ENCODE results near the gene PLEKHS1.
"Not testable (repeated sequence)": the region's sequence is repeated elsewhere in the genome, so short reads cannot be mapped to it uniquely, and the experiment has no call there.

The PLEKHS1 gene

DNA sequence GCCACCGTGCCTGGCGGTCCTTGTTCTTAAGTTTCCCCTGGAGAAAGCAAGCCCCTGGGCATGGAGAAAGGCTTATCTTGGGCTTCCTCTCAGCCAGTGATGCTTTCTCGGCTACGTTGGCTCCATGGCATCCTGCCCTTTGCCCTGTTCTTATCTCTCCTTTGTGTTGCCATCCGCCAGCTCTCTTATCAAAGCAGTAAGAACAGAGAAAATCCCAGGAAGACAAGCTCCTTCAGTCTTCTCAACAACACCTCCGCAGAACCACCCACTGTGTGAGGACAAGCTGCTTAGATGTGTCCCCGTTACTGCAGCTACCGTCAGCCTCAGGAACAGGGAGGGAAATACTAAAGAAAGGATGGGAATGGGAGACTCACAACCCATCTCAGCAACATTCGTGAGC lies 3.3 kb downstream of the PLEKHS1 start:
- Mint-ChIP-seq H3K27ac (no peak overlapping the region), H3K4me3 (no peak overlapping the region), H3K36me3 (ENCODE audit: low read depth) (no peaks in the 10 kb centered on the region), H3K9me3 (no peaks in the 10 kb centered on the region), H3K27me3 (peaks cover 23% of the 10 kb centered on the region), H3K4me1 (ENCODE audit: low read depth) (no peaks in the 10 kb centered on the region)
- no peak for DNase-seq

DNA sequence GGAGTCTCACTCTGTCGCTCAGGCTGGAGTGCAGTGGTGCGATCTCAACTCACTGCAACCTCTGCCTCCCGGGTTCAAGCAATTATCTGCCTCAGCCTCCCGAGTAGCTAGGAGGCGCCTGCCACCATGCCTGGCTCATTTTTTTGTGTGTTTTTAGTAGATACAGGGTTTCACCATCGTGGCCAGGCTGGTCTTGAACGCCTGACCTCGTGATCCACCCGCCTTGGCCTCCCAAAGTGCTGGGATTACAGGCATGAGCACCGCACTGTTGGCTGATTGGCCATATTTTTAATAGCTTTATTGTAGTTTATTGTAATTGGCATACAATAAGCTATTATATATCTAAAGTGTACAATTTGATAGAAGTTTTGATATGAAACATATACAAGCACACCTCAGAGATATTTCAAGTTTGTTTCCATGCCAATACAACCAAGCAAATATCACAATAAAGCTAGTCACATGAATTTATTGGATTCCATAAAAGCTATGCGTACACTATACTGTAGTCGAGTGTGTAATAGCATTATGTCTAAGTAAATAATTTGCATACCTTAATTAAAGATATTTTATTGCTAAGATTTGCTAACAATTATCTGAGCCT lies 5.6 kb downstream of the PLEKHS1 start:
- H3K27ac Mint-ChIP-seq = no peak overlapping the region
- H3K27me3 Mint-ChIP-seq = peaks cover 17% of the 10 kb centered on the region
- no peaks in the 10 kb centered on the region for H3K4me1 Mint-ChIP-seq (ENCODE audit: low read depth)
- no peak overlapping the region for H3K4me3 Mint-ChIP-seq
- DNase-seq = no peak
- no peaks in the 10 kb centered on the region for H3K36me3 Mint-ChIP-seq (ENCODE audit: low read depth)
- H3K9me3 Mint-ChIP-seq = no peaks in the 10 kb centered on the region

- Mint-ChIP-seq H3K36me3 (ENCODE audit: low read depth) (no peaks in the 10 kb centered on the region), H3K27ac (no peak overlapping the region), H3K27me3 (peaks cover 6% of the 10 kb centered on the region), H3K9me3 (peaks cover 2% of the 10 kb centered on the region), H3K4me3 (no peak overlapping the region), H3K4me1 (ENCODE audit: low read depth) (no peaks in the 10 kb centered on the region)
- DNase-seq = no peak
These were observed 10.6 kb downstream of the PLEKHS1 start for GRCh38 chr10:113762083-113762482.

DNA sequence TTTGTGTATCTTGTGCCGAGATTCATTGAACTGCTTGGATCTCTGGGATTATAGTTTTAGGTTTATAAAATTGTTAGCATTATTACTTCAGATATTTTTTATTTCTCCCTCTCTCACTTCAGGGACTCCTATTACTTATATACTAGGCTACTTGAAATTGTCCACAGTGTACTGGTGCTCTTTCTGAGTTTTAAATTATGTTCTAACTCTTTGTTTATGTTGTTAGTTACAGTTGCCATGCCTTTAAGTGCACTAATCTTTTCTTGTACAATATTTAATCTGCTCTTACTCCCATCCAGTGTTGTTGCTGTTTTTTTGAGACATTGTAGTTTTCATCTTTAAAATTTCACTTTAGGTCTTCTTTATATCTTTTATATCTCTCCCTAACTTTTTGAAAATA lies 13.1 kb downstream of the PLEKHS1 start:
- Mint-ChIP-seq H3K36me3 (ENCODE audit: low read depth) (no peaks in the 10 kb centered on the region), H3K4me3 (no peak overlapping the region), H3K27me3 (peaks cover 21% of the 10 kb centered on the region), H3K4me1 (ENCODE audit: low read depth) (no peaks in the 10 kb centered on the region), H3K27ac (no peak overlapping the region), H3K9me3 (peaks cover 2% of the 10 kb centered on the region)
- DNase-seq = no peak

DNA sequence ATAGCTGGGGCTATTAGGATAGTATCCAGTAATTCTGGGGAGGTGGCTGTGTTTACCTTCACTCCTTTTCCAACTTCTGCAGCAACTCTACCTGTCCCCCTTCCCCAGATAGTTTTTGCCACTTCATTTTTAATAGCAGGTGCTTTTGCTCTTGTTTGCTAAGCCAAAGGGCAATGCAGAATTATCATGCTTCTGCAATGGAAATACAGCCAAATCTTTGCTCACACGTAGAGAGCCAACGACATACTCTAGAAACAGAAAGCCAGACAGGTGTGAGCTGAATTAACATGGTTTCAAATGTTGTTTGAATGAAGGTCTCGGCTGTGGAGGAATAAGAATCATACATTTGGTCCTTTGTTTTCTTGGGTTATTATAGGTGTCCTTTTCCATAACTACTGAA lies 14.4 kb downstream of the PLEKHS1 start:
- Mint-ChIP-seq H3K4me3 (no peak overlapping the region), H3K4me1 (ENCODE audit: low read depth) (no peaks in the 10 kb centered on the region), H3K9me3 (peaks cover 2% of the 10 kb centered on the region), H3K27me3 (peaks cover 33% of the 10 kb centered on the region), H3K36me3 (ENCODE audit: low read depth) (no peaks in the 10 kb centered on the region), H3K27ac (no peak overlapping the region)
- no peak for DNase-seq

GRCh38 chr10:113767222-113767621 lies 15.7 kb downstream of the PLEKHS1 start:
- H3K4me3 Mint-ChIP-seq = no peak overlapping the region
- no peaks in the 10 kb centered on the region for H3K4me1 Mint-ChIP-seq (ENCODE audit: low read depth)
- H3K27ac Mint-ChIP-seq = no peak overlapping the region
- peaks cover 37% of the 10 kb centered on the region for H3K27me3 Mint-ChIP-seq
- DNase-seq = no peak
- H3K36me3 Mint-ChIP-seq (ENCODE audit: low read depth) = no peaks in the 10 kb centered on the region
- H3K9me3 Mint-ChIP-seq = peaks cover 2% of the 10 kb centered on the region

- Mint-ChIP-seq H3K4me3 (no peak overlapping the region), H3K4me1 (ENCODE audit: low read depth) (no peaks in the 10 kb centered on the region), H3K36me3 (ENCODE audit: low read depth) (no peaks in the 10 kb centered on the region), H3K27me3 (peaks cover 37% of the 10 kb centered on the region), H3K9me3 (no peaks in the 10 kb centered on the region), H3K27ac (no peak overlapping the region)
- no peak for DNase-seq
These were observed 18.9 kb downstream of the PLEKHS1 start for GRCh38 chr10:113770346-113770745.

DNA sequence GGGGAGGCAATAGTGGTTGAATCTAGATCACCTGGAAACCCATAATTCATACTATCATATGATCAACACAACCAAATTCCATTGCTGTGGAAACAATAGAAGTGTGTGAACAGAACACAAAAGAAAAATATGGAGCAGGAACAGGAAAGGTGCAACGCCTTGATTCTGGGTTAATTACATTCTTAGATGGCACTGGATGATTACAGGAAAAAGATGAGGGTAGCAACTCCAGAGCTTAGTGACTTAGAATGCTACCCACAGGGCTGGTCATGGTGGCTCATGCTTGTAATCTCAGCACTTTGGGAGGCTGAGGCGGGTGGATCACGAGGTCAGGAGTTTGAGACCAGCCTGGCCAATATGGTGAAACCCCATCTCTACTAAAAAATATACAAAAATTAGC lies 19.6 kb downstream of the PLEKHS1 start:
- H3K27me3 Mint-ChIP-seq = peaks cover 34% of the 10 kb centered on the region
- DNase-seq; H3K27ac Mint-ChIP-seq; H3K9me3 Mint-ChIP-seq; H3K36me3 Mint-ChIP-seq (ENCODE audit: low read depth); H3K4me3 Mint-ChIP-seq; H3K4me1 Mint-ChIP-seq (ENCODE audit: low read depth): not testable (repeated sequence)

DNA sequence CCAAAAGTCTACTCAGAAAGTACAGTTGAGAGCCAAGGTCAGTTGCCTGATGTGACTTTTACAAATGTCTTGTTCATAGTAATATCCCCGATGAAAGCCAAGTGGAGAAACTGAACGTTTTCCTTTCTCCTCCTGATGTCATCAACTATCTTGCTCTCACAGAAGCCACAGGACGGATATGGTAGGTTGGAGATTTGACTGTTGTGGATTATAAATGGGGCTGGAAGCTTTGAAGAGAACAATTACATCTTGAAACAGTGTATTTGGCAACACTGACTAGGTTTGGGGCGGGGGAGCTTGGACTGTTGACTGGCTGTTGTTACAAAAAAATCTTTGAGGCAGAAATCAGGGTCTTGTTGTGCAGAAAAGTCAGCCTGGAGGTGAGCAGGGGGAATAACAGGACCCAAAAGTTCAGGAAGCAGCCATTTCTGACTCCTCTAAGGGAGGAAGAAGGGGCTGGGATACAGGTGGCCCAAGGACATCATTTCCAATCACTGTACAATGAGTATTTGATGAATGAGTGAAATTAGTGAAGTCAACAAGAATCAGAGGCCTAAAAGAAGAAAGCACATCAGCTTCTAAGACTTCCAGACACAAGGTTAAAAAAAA lies 24.3 kb downstream of the PLEKHS1 start:
- H3K9me3 Mint-ChIP-seq = no peaks in the 10 kb centered on the region
- DNase-seq = no peak
- peaks cover 9% of the 10 kb centered on the region for H3K27me3 Mint-ChIP-seq
- no peak overlapping the region for H3K4me3 Mint-ChIP-seq
- no peak overlapping the region for H3K27ac Mint-ChIP-seq
- H3K4me1 Mint-ChIP-seq (ENCODE audit: low read depth) = no peaks in the 10 kb centered on the region
- no peaks in the 10 kb centered on the region for H3K36me3 Mint-ChIP-seq (ENCODE audit: low read depth)

DNA sequence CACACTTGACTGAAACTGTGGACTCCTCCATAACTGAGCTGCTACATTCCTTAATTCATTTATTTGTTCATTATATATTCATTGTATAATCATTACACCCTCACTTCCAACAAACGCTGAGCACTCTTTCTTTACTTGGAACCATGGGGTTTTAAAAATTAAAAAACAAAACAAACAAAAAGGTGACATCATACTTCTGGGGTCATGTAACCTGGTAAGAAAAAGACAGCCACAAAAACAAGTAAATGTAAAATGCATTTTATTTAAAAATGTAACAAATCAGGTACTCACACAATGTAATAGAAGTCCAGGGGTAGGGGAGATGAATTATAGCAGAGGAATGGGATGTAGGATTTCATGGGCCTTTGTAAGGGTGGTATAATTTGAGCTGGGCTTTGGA lies 25.1 kb downstream of the PLEKHS1 start:
- Mint-ChIP-seq H3K36me3 (ENCODE audit: low read depth) (no peaks in the 10 kb centered on the region), H3K4me1 (ENCODE audit: low read depth) (no peaks in the 10 kb centered on the region)

DNA sequence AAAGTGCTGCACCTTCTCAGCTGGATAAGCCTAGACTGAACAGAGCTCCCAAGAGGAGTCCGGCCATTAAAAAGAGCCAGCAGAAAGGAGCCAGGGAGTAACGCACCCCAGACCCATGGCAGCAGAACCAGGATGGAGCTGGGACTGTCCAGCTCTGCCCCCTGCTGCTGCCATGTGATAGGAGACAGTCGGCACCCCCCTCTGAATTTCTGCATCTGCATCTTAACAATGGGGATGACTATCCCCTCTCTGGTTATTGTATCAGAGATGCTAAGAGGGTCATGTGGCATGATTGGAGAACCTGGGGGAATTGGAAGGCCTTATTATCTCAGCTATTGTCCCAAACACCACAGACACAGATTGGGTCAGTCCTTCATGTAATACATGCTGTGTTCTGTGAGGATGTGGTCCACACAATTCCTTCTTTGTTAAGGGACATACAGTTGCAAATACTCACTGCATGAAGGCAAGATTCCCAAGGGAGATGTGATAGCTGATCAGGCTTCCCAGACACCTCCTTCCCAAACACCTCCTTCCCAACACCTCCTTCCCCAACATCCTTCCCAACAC lies 29.3 kb downstream of the PLEKHS1 start:
- no peak for DNase-seq
- Mint-ChIP-seq H3K4me1 (ENCODE audit: low read depth) (no peaks in the 10 kb centered on the region), H3K9me3 (no peaks in the 10 kb centered on the region), H3K36me3 (ENCODE audit: low read depth) (no peaks in the 10 kb centered on the region), H3K27ac (no peak overlapping the region), H3K27me3 (peaks cover 13% of the 10 kb centered on the region), H3K4me3 (no peak overlapping the region)

More for the DNA sequence above, 25.1 kb downstream of the PLEKHS1 start:
- peaks cover 4% of the 10 kb centered on the region for H3K27me3 Mint-ChIP-seq
- H3K27ac Mint-ChIP-seq = no peak overlapping the region
- no peaks in the 10 kb centered on the region for H3K9me3 Mint-ChIP-seq
- no peak overlapping the region for H3K4me3 Mint-ChIP-seq
- no peak for DNase-seq

- H3K27me3 Mint-ChIP-seq = peaks cover 13% of the 10 kb centered on the region
- no peak for DNase-seq
- H3K36me3 Mint-ChIP-seq (ENCODE audit: low read depth) = no peaks in the 10 kb centered on the region
- no peak overlapping the region for H3K4me3 Mint-ChIP-seq
- no peak overlapping the region for H3K27ac Mint-ChIP-seq
- H3K4me1 Mint-ChIP-seq (ENCODE audit: low read depth) = no peaks in the 10 kb centered on the region
- H3K9me3 Mint-ChIP-seq = no peaks in the 10 kb centered on the region
These were observed 30.9 kb downstream of the PLEKHS1 start for GRCh38 chr10:113782367-113782766.

DNA sequence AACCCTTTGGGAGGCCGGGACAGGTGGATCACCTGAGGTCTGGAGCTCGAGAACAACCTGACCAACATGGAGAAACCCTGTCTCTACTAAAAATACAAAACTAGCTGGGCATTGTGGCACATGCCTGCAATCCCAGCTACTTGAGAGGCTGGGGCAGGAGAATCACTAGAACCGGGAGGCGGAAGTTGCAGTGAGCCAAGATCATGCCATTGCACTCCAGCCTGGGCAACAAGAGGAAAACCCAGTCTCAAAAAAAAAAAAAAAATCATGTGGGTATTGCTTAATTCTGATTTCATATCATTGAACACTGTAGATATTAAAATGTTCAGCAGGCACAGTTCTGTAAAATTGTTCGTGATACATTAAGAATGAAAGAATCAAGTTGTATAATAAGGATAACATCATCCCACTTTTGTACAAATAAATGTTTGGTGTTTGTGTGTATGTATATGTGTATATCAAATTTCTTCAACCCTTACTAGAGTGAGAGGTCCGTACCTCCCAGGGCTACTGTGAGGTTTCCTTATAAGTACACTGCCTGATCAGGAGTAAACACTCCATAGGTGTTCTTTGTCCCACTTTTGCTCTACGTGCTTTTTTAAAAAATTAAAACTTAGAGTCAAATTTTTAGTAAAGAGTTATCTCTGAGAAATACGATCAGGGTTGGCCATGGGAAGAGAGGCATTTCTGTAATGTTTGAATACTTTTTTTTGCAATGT lies 31.7 kb downstream of the PLEKHS1 start:
- Mint-ChIP-seq H3K36me3 (ENCODE audit: low read depth) (no peaks in the 10 kb centered on the region), H3K9me3 (no peaks in the 10 kb centered on the region), H3K4me1 (ENCODE audit: low read depth) (no peaks in the 10 kb centered on the region), H3K4me3 (no peak overlapping the region), H3K27ac (no peak overlapping the region), H3K27me3 (peaks cover 19% of the 10 kb centered on the region)
- no peak for DNase-seq

GRCh38 chr10:113788604-113789083 lies 37.2 kb downstream of the PLEKHS1 start:
- no peaks in the 10 kb centered on the region for H3K9me3 Mint-ChIP-seq
- H3K27ac Mint-ChIP-seq = no peak overlapping the region
- no peak for DNase-seq

DNA sequence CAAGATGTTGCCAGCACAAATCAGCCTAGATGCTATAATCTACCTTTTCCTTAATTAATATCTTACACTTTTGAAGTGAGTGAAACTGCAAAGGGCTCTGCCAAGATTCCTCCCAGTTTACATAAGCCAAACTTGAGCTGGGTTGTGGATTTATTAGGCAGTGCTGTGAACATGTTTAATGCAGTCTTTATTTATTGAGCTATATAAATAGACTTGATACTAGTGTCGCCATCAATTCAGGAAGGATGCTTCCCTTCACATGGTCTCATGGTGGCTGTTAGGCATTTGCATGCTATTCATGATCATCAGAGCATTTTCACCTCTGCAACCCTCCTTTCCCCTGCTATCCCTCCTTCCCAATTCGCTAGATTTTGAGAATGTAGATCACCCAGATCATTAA lies 40.2 kb downstream of the PLEKHS1 start:
- no peaks in the 10 kb centered on the region for H3K36me3 Mint-ChIP-seq (ENCODE audit: low read depth)
- no peak overlapping the region for H3K4me3 Mint-ChIP-seq
- no peak overlapping the region for H3K27ac Mint-ChIP-seq
- peaks cover 36% of the 10 kb centered on the region for H3K27me3 Mint-ChIP-seq
- DNase-seq = no peak
- H3K4me1 Mint-ChIP-seq (ENCODE audit: low read depth) = peaks cover 2% of the 10 kb centered on the region
- H3K9me3 Mint-ChIP-seq = no peaks in the 10 kb centered on the region

More at GRCh38 chr10:113788604-113789083, 37.2 kb downstream of the PLEKHS1 start:
- H3K27me3 Mint-ChIP-seq = peaks cover 17% of the 10 kb centered on the region
- H3K4me3 Mint-ChIP-seq = no peak overlapping the region
- peaks cover 2% of the 10 kb centered on the region for H3K4me1 Mint-ChIP-seq (ENCODE audit: low read depth)
- H3K36me3 Mint-ChIP-seq (ENCODE audit: low read depth) = no peaks in the 10 kb centered on the region

Data from activated T-cell treated with anti-CD3 and anti-CD28 coated beads, Interleukin-2, amount 50 U/mL, for 24 hours (primary cell).